Renal cortex interstitium (tissue), 11 donors: ENCODE data around the gene ZBTB9. TPM values are rescaled to one million over a fixed set of nuclear protein-coding genes. Genes with fewer than 3 reads are reported as not detected.

Experiments used
- DNase-seq, 11 donors: peaks; one replicate each; pipeline ENCODE4 v3.0.0-alpha.2; 2013; ENCODE audit warnings: low read depth in 9 of 11, low spot score in 4 of 11; ENCODE audit errors: extremely low read depth in 1 of 11
- polyA plus RNA-seq, 3 donors: library from polyadenylated mRNA; unstranded; fragments of 120-200 nt; gene quantifications; one replicate each; pipeline ENCODE4 v1.2.1, GENCODE V29; 2013; ENCODE audit not compliant: insufficient read length in 3 of 3

Gene ZBTB9
- polyA plus RNA-seq, 3 donors, result 13.4 to 17.7 (median 15.5) TPM

- no peak for DNase-seq
Observed at GRCh38 chr6:33416386-33417127, 37.8 kb upstream of the ZBTB9 start.

- no peak for DNase-seq
Observed at GRCh38 chr6:33417128-33417902, 37.1 kb upstream of the ZBTB9 start.

DNA sequence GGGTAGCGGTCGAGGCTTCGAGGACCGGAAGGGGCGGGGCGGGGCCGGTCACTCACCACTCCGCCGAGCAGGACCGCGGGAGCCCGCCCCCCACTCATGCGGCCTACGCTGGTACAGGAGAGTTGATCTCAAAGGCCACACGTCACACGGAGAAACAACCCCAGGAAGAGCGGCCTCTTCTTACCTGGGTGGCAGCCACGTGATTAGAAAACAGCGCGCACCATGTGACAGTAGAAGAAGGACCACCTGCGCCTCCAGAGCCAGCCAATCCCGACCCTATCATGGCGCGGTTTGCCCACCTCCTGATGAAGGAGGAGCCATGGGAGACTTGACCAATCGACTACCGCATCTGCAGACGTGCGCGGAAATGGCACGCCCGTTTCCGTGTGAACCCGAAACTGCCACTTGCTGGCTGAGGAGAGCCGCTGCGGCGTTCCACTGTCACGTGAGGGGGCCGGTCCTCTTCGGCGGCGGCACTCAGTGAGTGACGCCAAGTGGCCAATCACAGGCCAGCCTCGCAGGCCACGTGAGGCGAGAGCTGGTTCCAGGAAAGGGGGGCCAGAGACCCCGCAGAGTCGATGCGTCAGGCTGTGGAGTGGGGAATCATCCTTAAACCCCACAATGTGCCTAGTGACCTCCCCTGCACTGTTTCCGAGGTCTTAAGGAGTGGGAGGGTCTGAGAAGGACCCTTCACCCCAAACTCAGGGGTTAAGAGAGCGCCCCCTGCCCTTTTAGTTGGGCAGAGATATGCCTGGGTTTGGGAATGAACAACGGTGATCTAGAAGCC, 36.3 kb upstream of the ZBTB9 start, which contains the start of gene CUTA:
Gene CUTA (minus strand): TSS at position 205 of the 787 bp plus-strand sequence. CDS start 107 bp downstream, at position 98.
- DNase-seq, result peak; percentile 95 to 100 (median 99)

DNA sequence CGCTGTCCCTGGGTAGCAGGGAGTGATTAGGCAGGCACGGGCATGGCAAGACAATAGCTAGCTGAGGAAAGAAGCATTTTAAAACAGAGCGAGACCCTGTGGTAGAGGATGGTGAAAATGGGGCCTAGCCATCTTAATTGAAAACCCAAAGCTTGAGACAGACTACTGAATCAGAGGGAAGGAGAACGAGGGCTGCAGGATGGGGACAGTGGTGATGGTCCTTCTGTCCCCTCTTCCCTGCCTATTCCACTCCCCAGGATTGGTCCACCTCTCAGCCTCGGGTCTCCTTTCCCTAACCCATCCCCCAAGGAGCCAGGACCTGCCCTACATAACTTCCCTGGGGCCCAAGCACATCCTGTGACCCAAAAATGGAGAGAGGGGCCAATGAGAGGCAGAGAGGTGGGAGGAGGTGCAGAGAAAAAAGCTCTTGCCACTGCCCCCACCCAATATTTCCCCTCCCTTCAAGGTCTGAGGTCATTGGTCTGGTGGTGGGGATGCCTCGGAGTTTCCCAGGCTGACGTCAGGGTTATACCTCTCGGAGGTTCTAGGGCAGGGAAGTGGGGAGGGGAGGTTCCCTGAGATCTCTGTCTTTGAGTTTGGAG, 35.6 kb upstream of the ZBTB9 start:
- DNase-seq, result no peak

DNA sequence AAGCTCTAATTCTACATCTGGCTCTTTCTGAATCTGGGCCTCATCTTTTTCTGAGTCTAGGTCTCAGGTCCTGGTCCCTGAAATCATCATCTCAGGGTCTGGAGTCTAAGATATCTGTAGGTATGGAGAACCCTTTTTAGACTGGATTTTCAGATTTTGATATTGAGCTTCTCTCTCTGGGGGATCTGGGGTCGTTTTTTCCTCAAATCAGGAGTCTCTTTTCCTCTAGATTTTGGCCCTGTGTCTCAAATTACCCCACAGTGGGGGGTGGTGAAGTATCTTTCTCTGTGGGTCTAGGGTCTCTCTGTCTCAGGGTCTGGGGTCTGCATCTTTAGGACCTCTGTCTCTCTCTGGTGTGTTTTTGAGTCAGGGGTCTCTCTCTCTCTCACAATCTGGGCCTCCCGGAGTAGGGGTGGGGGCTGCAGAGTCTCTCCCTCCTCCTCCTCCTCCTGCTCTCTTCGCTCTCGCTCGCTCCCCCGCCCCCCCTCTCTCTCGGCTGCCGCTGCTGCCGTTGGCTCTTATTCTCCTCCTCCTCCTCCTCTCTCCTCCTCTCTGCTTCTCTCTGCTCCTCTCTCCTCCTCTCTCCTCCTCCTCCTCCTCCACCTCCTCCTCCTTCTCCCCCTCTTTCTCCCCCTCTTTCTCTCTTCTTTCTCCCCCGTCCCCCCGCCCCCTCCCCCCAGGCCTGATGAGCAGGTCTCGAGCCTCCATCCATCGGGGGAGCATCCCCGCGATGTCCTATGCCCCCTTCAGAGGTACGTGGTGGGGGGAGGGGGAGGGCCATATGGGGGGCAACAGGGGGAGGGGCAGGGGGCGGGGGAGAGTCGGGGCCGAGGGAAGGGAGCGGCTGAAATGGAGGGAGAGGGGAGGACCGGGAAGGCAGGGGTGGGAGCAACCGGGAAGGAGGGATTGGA, 34.5 kb upstream of the ZBTB9 start, which contains the start of gene SYNGAP1:
Gene SYNGAP1 (plus strand): TSS at position 486 of the 911 bp plus-strand sequence. CDS start 200 bp downstream, at position 686.
- peak in 2 of 11 donors; percentile 58 to 66 for DNase-seq

- no peak for DNase-seq
Observed at GRCh38 chr6:33420491-33421343, 33.7 kb upstream of the ZBTB9 start.

- DNase-seq, result no peak
Observed at GRCh38 chr6:33421344-33421643, 33.1 kb upstream of the ZBTB9 start.

- DNase-seq, result no peak
Observed at GRCh38 chr6:33423777-33424176, 30.6 kb upstream of the ZBTB9 start.

- DNase-seq, result no peak
Observed at GRCh38 chr6:33424855-33425667, 29.3 kb upstream of the ZBTB9 start.

DNA sequence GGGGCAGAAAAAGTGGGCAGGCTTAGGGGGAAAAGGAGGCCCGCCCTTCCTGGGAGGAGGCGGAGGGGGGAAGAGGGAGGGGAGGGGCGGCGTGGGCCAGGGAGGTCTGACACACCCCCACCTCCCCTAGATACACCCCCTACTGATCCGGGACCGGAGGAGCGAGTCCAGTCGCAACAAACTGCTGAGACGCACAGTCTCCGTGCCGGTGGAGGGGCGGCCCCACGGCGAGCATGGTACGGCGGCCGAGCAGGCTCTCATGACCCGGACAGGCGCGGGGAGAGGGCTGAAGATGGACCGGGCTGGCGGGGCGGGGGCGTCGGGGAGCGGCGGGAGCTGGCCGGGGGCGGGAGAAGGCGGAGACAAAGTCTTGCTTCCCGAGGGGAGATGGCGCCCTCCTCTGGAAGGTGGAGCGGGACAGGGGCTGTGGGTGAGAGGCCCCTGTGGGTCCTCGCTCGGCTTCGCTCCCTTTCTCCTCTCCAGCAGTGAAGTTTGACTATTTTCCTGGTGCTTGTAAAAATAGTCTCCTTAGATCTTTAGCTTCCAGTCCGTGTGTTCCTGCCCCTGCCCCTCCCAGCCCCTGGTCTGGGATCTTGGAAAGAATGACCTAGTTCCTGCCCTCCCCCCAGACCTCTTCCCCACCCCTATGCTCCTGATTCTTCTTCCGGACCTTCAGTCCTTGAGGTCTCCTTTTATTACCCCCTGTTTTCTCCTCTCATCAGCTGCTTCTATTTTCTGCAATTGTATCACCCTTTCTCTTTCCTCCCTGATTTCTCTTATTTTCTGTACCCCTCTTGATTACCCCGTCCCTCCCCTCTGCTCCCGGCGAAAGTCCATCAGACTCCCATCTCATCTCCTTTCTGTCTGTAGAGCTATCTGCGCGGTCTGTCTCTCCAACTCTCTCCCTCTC, 28.5 kb upstream of the ZBTB9 start:
- DNase-seq, result peak in 8 of 11 donors; percentile 52 to 80 (median 73)

- no peak for DNase-seq
Observed at GRCh38 chr6:33426590-33427511, 27.5 kb upstream of the ZBTB9 start.

- DNase-seq, result no peak
Observed at GRCh38 chr6:33427585-33428223, 26.7 kb upstream of the ZBTB9 start.

GRCh38 chr6:33428224-33428965, 26.0 kb upstream of the ZBTB9 start:
- DNase-seq, result no peak
